COLO668 (cell line): ENCODE data around the gene KIAA0232.
A peak's percentile ranks its signal among the peaks of the same experiment; 100 is the strongest.
"Not testable (repeated sequence)": the region's sequence is repeated elsewhere in the genome, so short reads cannot be mapped to it uniquely, and the experiment has no call there.

Experiments
- DNase-seq: peaks from one replicate; lab custom pipeline; 2025; ENCODE audit not compliant: unreplicated experiment; lab: John Stamatoyannopoulos, UW

Gene KIAA0232

DNA sequence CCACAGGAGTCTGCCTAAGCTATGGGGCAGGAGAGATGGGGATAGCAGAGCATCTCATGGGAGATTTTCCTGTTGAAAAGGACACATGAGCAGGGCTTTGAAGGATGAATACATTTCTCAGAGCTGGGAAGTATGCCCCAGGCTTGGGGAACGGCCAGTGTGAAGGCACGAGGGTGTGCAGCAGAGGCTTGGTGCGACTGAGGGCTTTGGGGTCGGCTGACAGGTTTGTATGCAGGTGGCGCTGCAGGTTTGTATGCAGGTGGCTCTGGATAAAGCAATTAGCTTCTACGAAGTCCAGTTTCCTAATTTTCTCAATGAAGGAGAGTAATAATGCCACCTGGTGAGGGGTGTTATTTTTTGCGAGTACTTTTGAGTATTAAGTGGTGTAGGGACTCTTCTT, 6.8 kb upstream of the KIAA0232 start:
- no peak for DNase-seq

- DNase-seq: no peak
Observed at GRCh38 chr4:6776920-6777635, 5.4 kb upstream of the KIAA0232 start.

DNA sequence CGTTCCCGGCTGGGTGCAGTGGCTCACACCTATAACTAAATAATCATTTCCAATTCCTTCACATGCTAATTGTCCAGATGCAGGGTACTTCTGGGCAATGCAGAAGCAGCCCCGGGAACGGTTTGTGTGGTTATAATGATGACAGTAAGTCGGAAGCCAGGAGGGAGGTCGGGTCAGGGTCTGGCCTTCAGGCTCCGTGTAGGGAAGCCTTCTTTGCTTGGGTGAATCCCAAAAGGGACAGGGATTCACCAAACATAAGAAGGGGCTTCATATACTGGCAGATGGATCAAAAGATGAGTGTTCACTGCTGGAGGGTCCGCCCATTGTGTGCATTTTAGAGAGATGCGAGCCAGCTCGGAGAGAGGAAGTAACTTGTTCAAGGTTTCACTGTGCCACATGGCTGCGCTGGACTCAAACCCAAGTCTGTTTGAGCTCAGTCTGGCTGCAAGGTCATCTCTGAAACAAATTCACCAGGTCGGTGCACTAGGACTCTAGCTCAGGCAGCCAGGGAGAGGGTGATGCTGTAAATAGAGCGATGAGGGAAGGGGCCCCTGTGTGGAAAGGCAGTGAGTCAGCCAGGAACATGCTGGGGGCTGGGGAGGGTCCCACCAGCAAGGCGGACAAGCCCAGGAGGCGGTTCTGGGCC, 4.8 kb upstream of the KIAA0232 start:
- DNase-seq: no peak

DNA sequence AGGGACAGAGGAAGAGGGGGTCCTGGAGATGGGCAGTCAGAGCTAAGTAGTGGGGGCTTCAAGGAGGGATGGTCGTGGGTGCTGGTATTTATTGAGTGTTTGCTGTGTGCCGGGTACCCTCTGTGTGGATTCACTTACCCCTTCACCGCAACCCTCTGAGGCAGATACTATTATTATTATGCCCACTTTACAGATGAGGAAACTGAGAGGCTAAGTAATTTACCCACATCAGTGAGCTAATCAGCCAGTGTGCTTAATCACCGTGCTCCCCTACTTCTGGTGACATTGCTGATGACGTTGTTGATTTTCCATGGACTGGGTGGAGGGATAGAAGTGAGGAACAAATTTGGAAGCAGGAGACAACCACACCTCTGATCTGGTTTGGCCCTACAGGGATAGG, 4.1 kb upstream of the KIAA0232 start:
- DNase-seq: no peak

DNA sequence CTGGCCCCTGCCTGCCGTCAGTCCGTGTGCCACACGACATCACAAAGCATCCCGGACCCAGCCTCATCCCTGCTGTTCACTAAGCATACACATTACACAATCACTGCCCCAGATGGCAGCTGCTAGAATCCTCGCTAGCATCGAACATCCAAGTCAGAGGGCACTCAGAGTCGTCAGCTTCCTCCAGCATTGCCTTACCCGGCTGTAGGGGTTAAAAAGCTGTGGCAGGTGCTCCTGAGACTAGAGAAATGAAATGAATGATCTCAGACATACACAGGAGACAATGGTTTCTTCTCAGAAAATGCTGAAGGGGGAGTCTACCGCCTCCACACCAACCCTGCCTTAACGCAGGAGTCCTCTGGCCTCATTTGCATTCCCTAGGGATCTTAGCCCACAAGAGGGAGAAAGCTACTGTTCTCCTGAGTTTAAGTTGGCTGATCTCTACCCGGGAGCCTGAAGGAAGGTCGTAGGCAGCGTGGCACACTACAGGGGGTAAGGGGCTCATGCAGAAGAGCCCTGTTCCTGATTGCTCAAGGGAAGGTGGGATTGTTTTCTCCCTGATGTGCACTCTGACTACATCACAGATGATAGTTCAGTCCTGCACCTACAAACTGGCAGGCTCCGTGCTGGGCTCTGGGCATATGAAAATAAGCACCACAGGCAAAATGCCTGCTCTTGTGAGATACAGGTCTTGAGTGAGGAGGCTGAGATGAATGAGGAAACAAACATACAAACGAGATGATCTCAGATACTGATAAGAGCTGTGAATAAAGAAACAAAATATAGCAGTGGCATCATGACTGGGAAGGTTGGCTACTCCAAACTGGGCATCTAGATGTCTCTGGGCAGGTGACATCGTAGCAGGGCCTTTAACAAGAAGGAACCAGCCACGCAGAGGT, 2.6 kb upstream of the KIAA0232 start:
- DNase-seq: peak; percentile 77

- DNase-seq: peak; percentile 14
Observed at GRCh38 chr4:6781113-6781512, 1.4 kb upstream of the KIAA0232 start.

DNA sequence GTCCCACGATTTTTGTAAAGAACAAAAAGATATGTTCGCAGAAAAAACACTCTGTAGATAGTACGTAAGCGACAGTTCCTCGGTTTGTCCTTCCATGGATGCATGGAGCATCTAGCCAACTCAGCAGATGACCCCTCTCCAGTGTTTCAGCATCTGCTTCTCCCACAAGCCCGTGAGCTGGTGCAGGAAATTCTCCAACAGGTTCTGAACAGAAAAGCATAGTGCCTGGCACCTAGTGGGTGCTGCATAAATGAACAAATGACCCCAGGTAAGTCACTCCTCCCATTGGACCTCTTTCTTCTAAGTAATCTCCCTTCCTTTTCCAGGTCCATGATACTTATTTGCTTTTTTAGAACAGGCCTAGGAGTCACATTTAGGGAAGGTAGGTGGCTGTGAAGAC, 966 bp upstream of the KIAA0232 start:
- no peak for DNase-seq

DNA sequence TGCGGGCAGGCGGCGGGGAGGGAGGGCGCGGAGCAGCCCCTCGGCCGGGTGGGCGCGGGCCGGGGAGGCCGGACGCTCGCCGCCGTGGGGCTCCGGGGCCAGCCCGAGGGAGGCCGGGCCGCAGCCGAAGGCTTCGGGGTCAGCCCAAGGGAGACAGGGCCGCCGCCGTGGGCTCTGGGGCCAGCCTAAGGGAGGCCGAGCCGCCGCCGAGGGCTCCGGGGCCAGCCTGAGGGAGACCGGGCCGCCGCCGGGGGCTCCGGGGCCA, 251 bp downstream of the KIAA0232 start:
- DNase-seq: peak; percentile 66

- DNase-seq: peak; percentile 93
Observed at GRCh38 chr4:6783111-6783981, 819 bp downstream of the KIAA0232 start.

DNA sequence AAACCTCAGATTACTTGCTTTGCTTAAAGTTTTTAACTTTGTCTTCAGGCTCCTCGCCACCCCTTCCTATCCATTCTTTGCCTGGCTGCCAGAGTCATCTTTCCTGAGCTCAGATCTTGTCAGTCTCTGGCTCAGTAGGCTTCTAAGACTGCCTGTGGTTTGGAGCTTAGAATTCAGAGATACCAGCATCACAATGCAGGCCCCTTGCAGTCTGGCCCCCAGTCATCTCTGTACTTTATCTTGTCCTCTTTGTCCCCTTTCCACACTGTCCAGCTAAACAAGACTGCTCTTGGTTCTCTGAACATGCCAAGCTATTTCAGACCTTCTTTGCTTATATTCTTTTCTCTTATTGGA, 3.0 kb downstream of the KIAA0232 start:
- no peak for DNase-seq

GRCh38 chr4:6788123-6788522, 5.6 kb downstream of the KIAA0232 start:
- DNase-seq: no peak

DNA sequence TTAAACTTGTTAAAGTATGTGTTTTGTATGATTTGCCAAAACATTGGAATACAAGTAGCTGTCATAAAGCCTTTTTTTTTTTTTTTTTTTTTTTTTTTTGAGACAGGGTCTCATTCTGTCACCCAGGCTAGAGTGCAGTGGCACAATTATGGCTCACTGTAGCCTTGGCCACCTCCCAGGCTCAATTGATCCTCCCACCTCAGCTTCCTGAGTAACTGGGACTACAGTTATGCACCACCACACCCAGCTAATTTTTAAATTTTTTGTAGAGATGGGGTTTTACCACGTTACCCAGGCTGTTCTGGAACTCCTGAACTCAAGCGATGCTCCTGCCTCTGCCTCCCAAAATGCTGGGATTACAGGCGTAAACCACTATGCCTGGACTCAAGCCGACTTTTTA, 8.7 kb downstream of the KIAA0232 start:
- not testable (repeated sequence) for DNase-seq

GRCh38 chr4:6791796-6792195, 9.3 kb downstream of the KIAA0232 start:
- not testable (repeated sequence) for DNase-seq

DNA sequence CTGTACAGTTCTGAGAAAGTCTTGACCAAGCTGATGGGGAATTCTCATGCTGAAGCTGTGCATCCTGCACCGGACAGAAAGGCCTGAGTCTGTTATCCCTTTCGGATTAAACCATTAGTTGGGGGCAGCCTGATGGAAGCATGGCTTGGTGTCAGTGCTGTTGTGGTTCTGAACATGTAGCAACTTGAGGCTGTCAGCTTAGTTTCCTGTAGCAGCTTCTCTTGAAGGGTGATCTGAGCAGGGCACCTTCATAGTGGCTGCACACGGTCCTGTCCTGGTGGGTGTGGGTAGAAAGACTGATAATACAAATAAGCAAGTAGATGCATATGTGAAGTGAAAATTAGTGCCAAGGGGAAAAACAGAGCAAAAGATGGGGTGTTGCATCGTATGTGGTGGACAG, 11.7 kb downstream of the KIAA0232 start:
- no peak for DNase-seq

- DNase-seq: no peak
Observed at GRCh38 chr4:6795821-6796220, 13.3 kb downstream of the KIAA0232 start.

DNA sequence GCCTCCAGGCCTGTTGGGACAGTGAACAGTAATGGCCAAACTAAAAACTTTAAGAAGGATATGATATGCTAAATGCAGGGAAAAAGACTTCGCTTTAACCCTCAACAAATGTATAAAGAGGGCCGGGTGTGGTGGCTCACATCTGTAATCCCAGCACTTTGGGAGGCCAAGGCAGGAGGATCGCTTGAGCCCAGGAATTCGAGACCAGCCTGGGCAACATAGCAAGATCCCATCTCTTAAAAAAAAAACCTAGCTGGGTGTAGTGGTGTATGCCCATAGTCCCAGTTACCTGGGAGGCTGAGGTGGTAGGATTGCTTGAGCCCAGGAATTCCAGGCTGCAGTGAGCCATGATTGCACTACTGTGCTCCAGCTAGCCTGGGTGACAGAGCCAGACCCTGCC, 14.8 kb downstream of the KIAA0232 start:
- not testable (repeated sequence) for DNase-seq

DNA sequence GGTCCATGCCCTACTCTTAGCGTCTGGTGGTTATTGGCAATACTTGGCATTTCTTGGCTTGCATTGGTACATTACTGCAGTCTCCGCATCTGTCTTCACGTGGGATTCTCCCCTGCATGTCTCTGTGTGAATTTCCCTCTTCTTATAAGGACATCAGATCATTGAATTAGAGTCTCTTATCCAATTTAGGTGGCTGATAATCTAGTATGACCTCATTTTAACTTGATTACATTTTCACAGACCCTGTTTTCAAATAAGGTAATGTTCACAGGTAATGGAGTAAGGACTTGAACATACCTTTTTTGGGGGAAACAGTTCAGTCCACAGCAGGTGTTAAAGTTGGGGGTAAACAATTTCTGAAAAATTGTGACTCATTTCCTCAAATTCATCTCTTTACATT, 16.6 kb downstream of the KIAA0232 start:
- DNase-seq: no peak

GRCh38 chr4:6802025-6802424, 19.5 kb downstream of the KIAA0232 start:
- no peak for DNase-seq

DNA sequence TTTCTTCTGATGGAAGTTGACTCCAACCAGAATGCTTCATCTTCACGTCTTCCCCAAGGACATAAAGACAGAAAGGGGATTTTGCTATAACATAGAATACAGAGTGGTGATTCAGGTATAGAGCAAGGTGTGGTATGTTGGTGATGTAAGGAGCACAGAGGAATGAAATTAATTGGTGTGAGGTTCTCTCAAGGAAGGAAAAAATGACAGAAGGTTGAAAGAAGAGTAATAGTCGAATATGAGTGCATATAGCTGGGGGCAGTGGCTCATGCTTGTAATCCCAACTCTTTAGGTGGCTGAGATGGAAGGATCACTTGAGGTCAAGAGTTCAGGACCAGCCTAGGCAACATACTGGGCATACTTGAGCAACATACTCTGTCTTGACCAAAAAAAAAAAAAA, 20.1 kb downstream of the KIAA0232 start:
- DNase-seq: no peak

DNA sequence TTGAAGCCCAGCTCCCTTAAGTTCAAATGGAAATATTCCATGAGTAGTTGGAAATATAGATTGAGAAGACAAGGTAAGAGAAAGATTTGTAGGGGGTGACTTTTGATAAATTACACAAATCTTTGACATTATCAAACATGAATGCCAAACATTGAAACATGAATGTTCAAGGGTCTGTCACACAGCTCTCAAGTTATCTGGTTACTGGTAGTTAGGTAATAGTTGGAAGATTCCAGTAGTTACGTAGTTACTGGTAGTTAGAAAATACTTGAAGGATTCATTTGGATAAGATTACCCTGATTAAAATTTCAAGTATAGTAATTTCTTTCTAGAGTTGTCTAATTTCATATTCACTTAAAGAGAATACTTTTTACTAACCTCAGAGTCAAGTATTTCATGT, 20.7 kb downstream of the KIAA0232 start:
- DNase-seq: no peak

DNA sequence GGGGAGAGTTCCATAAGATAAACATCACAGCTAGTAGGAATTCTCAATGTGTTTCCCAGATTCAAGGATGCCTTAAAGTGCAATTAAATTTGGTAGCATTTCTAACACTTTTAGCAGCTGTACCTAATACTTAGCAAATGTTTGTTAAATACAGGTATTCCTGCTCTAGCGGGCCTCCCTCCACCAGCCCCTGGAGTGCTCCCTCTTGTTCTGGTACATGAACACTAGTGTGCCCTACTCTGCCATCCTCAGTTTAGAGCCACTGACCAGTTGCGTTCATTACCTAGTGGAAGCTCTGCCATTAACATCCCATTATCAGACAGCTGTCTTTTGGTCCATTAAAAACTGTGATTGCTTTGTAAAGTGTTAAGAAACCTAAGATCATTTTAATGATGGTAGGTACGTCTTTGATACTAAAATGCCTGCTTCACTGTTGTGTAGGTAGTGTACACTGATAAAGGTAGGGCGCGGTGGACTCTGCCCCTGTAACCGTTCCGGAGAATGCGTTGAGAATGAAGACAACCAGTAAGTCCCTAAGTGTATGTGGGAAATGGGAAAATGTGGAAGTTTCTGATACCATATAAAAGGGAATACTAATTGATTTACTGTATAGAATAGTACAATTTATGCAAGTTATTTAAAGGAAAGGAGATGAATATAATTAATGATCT, 21.7 kb downstream of the KIAA0232 start:
- DNase-seq: no peak
